A172 (cell line): ENCODE measurements around the gene FAM20C. TPM values are rescaled to one million over a fixed set of nuclear protein-coding genes. Genes with fewer than 3 reads are reported as not detected.

ENCODE experiments used
- DNase-seq: peaks from one replicate; pipeline ENCODE4 v3.0.0-alpha.2; 2015; ENCODE audit warnings: low spot score
- total RNA-seq: library from RNA; depleted of rRNA; stranded (reverse); fragments of >200 nt; shearing (Covaris generic); gene quantifications from 2 replicates; pipeline ENCODE4 v1.2.3, GENCODE V29; 2014; rRNA removed

FAM20C gene
- total RNA-seq, 1 experiment from 2014 or later = 30.2 TPM

DNA sequence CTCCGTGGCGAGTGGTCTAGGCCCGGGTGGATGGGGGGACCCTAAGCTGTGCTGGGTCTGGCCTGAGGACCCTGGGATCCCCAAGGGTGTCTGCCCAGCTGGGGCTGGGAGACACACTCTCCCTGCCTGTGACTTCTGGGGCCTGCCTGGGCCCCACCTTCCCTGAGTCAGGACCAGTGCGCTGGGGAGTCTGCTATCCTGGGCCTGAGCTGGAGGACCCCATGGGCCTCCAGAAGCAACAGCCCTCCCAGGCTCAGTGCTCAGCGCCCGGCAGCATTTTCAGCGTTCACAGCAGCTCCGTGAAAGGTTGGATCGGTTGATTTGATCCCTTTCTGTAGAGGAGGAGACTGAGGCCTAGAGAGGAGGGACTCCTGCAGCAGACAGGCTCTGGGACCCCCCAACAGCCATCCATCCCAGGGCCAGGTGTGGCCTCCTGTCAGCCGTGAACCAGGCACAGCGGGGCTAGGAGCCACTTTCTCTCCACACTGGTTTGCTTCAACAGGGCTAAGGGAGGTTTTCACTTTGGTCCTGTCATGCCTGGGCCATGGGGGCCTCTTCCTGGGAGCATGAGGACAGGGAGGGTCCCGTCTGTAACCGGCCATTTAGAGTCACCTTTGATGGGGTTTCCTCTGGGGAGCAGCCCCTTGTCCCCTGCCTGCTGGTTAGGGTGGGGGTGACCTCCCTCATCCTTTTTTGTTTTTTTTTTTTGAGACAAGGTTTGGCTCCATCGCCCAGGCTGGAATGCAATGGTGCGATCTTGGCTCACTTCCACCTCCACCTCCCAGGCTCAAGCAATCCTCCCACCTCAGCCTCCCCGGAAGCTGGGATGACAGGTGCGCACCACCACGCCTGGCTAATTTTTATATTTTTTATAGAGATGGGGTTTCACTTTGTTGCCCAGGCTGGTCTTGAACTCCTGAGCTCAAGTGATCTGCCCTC, 110.0 kb downstream of the FAM20C start:
- DNase-seq = no peak

DNA sequence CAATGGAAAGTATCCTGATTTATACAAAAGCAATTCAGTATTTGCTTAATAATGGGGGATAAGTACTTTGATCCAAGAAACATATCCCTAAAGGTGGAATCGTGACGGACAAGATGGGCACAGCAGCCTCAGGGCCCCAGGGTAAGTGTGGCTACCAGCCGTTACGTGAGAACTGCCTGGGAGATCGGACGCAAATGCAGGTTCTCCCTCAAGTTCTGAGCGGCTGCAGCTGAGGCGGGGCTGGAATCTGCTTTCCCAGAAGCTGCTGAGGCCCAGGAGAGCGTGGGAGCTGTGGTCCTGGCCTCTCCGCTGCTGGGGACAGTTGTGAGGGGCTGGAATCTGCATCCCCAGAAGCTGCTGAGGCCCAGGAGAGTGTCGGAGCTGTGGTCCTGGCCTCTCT, 111.1 kb downstream of the FAM20C start:
- no peak for DNase-seq

DNA sequence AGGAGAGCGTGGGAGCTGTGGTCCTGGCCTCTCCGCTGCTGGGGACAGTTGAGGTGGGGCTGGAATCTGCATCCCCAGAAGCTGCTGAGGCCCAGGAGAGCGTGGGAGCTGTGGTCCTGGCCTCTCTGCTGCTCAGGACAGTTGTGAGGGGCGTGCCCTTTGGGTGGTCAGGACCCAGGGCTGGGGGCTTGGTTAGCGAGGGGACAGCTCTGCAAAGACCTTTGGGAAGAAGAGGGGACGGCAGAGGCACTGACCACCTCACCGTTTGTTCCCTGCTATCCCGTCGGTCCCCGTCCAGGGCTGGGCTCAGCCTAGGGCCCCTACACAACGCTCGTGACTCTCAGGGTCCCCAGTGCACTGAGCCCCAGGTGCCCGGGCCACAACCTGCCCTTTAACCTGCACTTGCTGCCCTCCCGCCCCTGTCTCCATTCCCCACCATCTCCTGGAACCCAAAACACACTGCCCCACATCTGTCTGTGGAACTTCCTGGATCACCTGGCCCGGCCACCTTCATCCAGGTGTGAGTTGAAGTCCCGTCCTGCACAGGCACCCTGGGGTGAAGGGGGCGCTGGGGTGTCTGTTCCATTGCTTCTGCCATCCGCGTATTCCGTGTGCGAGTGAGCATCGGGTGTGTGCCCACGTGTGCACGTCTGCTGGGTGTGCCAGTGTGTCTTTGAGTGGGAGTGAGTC, 111.7 kb downstream of the FAM20C start:
- DNase-seq = no peak

DNA sequence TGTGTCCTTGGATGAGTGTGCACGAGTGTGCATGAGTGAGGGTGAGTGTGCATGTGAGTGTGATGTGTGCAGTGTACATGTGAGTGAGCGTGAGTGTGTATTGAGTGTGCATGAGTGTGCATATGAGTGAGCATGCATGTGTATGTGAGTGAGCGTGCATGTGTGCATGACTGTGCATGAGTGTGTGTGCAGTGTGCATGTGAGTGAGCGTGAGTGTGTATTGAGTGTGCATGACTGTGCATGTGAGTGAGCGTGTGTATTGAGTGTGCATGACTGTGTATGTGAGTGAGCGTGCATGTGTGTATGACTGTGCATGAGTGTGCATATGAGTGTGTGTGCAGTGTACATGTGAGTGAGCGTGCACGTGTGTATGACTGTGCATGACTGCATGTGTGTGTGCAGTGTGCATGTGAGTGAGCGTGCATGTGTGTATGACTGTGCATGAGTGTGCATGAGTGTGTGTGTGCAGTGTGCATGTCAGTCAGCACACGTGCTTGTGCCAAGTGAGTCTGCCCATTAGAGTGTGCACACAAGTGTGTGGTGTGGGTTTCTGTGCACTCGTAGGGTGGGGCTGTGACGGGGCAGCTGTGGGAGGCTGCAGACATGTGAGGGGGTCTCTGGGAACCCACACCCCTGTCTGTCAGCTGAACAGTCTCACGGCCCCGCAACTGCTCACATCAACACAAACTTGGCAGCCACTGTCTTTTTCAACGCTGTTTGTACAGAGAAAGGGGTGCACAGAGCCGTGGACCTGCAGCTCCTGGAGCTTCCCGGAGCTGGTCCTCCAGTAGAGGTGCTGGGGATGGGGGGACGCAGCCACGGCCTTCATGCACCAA, 112.4 kb downstream of the FAM20C start:
- DNase-seq = no peak

DNA sequence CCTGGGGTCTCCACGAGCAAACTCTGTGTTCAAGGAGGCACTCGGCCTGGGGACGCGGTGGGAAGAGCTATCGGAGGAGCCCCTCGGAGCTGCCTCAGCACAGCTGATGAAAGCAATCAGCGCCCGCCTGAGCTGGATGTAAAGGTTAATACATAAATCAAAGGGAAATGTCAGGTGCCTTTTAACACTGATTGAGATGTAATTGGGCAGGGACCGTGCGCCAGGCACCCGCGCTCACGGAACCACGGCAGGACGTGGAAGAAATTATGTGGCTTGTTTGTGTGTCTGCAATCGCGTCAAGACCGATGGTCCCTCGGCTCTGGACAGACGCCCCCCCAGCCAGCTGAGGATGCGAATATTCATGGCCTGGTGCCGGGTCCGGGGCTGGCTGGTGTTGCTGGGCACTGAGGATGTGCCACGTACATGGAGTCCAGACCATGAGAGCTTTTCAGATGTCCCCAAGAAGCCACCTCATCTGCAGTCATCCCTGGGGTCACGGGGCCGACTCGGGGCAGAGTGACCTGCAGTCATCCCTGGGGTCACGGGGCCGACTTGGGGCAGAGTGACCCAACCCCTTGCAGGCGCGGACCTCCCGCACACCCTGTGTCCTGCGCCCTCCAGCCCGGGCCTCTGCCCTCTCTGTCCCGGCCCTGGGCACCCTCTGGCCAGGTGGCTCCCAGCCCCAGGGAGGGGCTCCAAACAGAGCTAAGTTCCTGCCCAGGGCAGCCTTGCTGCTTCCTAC, 113.2 kb downstream of the FAM20C start:
- no peak for DNase-seq

DNA sequence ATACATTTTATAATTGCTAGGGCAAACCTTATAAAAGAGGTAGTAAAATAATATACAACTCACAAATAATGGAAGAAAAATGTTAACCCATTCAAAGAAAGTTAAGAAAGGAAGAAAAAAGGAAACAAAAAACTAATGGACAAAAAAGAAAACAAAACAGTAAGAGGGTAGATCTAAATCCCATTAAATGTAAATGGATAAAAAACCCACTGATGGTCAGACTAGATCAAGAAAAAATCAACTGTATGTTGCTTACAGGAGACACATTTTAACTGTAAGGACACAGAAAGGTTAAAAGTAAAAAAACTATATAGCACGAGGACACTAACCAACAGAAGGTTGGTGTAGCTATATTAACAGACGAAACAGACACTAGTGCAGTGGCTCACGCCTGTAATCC, 115.6 kb downstream of the FAM20C start:
- no peak for DNase-seq

DNA sequence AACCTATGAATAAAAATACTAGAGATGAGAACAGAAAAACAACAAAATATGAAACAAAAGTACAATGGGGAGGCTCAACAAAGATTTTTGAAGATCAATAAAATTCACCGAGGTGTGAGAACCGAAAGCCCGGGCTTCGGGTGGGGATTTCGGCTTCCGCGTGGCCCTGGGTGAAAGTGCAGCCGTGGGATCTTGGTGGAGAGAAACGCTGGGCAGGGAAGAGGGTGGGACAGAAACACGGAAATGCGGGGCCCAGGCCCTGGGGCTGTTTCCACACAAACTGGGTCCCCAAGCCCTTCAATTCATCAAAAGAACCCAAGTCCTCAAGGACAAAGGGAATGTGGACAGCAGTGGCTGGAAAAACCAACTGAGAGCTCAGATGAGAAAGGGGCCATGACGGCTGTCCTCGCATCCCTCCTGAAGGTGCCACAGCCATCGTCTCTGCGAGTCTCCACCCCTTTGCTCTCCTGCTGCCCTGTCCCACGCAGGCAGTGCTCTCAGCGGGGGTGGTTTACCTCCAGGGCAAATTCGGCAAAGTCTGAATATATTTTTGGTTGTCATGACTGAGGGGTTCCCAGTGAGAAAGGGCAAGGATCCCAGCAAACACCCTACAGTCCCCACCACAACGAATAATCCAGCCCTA, 117.3 kb downstream of the FAM20C start:
- DNase-seq = no peak

Other genes starting within 250 kb of the FAM20C start
- not detected in 2 replicates for gene FOXL3, start 97.6 kb downstream of the FAM20C start, total RNA-seq